Measurements from ENCODE around the gene AHDC1. TPM values are rescaled to one million over a fixed set of nuclear protein-coding genes. Genes with fewer than 3 reads are reported as not detected.

The AHDC1 gene
- total and polyA plus RNA-seq, 7 donors: 1.8 to 34.1 (median 12.1) TPM

GRCh38 chr1:27552911-27553420, 51.0 kb downstream of the AHDC1 start:
- 90 to 93% methylated on average over 16 of the region's 16 CpGs for WGBS, 2 donors
- Histone ChIP-seq H3K27me3 (no peaks in the 10 kb centered on the region), H3K4me1 (peaks cover 0 to 42% (median 38%) of the 10 kb centered on the region in 4 donors), H3K4me3 (no peak overlapping the region), H3K9me3 (no peaks in the 10 kb centered on the region), H3K27ac (peak overlapping the region; percentile 20 to 98 (median 25)), H3K36me3 (peaks cover 35 to 54% (median 43%) of the 10 kb centered on the region in 4 donors)
- intact Hi-C loops (cut with DNase I): no loop called here
- no peak for TF ChIP-seq EP300 (IDR thresholded peaks at IDR 0.05)
- no peak for TF ChIP-seq CTCF (IDR thresholded peaks at IDR 0.05)
- no peak for TF ChIP-seq POLR2A (IDR thresholded peaks at IDR 0.05)
- no peak for TF ChIP-seq POLR2AphosphoS5 (IDR thresholded peaks at IDR 0.05)
- no peak for DNase-seq

DNA sequence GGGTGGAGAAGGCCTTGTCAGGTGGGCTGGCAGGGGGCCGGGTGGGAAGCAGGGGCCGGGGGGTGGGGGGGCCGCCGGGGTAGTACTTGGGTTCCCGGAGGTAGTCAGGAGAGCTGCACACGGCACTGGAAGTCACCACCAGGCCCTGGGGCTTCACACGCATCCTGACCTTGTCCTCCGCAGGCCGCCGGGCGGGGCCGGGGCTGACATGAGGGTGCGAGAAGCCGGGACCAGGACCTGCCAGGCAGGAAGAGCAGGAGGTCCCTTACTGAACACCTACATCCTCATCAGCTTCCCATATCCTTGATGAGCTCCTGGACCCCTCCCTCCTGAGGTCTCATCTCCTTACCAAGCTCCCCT, 52.0 kb downstream of the AHDC1 start:
- Histone ChIP-seq H3K4me1 (peaks cover 0 to 38% (median 35%) of the 10 kb centered on the region in 4 donors), H3K9me3 (no peaks in the 10 kb centered on the region), H3K4me3 (no peak overlapping the region), H3K27ac (peak overlapping the region in 1 of 4 donors; percentile 98), H3K36me3 (peaks cover 35 to 62% (median 49%) of the 10 kb centered on the region in 4 donors), H3K27me3 (no peaks in the 10 kb centered on the region)
- DNase-seq: no peak
- no peak for TF ChIP-seq POLR2A (IDR thresholded peaks at IDR 0.05)
- no peak for TF ChIP-seq CTCF (IDR thresholded peaks at IDR 0.05)
- TF ChIP-seq EP300 (IDR thresholded peaks at IDR 0.05): no peak
- no peak for TF ChIP-seq POLR2AphosphoS5 (IDR thresholded peaks at IDR 0.05)
- whole genome bisulfite sequencing, 2 donors: 95% methylated on average over 14 of the region's 14 CpGs
- intact Hi-C loops (cut with DNase I): no loop called here

DNA sequence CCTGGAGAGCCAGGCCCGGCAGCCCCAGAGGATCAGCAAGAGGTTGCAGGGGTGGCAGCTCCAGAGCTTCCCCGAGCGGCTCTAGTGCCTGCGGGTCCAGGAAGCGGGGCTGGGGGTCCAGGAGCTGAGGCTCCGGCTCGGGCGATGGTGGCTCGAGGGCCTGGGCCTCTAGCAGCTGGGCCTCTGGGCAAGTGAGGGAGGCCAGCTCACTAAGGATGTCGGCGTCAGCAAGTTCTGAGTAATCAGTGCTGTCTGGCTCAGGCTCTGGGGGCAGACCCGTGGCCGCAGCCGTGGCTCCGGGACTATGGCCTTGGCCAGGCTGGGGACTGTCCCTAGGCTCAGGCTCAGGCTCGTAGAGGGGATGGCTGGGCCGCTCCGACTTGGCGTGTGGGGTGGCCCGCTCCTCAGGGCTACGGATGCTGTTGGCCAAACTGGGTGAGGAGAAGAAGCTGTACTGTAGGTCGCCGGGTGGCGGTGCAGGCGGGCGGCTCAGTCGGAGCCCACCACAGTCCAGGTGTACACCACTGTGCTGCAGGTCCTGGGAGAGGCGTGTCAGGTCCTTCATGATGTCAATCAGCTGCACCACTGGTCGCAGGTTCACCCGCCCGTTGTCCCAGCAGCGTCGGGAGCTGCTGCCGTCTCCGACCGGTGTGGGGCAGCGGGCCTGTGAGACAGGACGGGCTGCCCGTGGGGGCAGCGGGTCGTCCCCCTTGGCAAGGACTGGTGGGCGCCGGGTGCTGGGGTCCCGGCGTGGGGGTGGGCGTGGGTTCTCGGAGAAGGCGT, 52.6 kb downstream of the AHDC1 start:
- TF ChIP-seq CTCF (IDR thresholded peaks at IDR 0.05) (no peak), POLR2AphosphoS5 (IDR thresholded peaks at IDR 0.05) (no peak)
- H3K27ac ChIP-seq: no peak overlapping the region
- no peak overlapping the region for H3K4me3 ChIP-seq
- intact Hi-C loops (cut with DNase I): no loop called here
- no peaks in the 10 kb centered on the region for H3K9me3 ChIP-seq
- no peaks in the 10 kb centered on the region for H3K27me3 ChIP-seq
- no peak for DNase-seq
- 96% methylated on average over 48 of the region's 48 CpGs for WGBS, 2 donors
- peaks cover 35 to 64% (median 49%) of the 10 kb centered on the region in 4 donors for H3K36me3 ChIP-seq
- peaks cover 0 to 38% (median 35%) of the 10 kb centered on the region in 4 donors for H3K4me1 ChIP-seq

DNA sequence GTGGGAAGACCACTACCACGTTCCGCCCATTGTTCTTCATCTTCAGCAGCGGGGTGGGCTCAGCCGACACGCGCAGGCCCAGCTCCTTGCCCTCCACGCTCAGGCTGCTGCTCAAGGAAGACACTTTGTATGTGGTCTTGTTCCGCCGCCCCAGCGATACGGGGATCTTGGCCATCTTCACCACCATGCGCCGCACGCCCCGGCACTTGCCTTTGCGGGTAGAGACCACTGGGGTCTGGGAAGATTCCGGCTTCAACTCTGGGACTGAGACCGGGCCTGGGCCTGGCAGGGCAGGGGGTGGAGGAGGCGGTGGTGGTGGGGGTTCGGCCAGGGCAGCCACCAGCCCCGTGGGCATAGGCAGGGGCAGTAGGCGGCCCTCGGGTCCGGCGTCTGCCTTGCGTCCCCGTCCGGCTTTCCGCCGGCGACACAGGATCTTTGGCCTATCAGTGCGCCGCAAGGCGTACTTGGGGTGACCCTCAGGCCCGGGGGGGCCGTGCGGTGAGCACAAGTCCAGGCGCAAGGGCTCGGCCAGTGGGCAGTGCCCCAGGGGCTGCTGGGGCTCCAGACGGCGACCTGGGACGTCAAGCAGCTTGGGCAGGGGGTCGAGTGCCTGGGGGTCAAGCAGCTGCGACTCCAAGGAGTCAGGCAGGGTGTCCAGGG, 53.3 kb downstream of the AHDC1 start:
- H3K9me3 ChIP-seq: no peaks in the 10 kb centered on the region
- no peak overlapping the region for H3K27ac ChIP-seq
- no peak for TF ChIP-seq CTCF (IDR thresholded peaks at IDR 0.05)
- TF ChIP-seq EP300 (IDR thresholded peaks at IDR 0.05): no peak
- TF ChIP-seq POLR2A (IDR thresholded peaks at IDR 0.05): no peak
- TF ChIP-seq POLR2AphosphoS5 (IDR thresholded peaks at IDR 0.05): no peak
- H3K4me3 ChIP-seq: no peak overlapping the region
- DNase-seq: no peak
- H3K27me3 ChIP-seq: no peaks in the 10 kb centered on the region
- H3K4me1 ChIP-seq: peaks cover 0 to 38% (median 35%) of the 10 kb centered on the region in 4 donors
- WGBS, 2 donors: 97% methylated on average over 44 of the region's 44 CpGs
- H3K36me3 ChIP-seq: peaks cover 35 to 64% (median 49%) of the 10 kb centered on the region in 4 donors
- intact Hi-C loops (cut with DNase I): no loop called here

All from sigmoid colon (tissue), 7 donors.